Sigmoid colon (tissue), 4 donors: Measurements from ENCODE around the gene BGN.
A peak's percentile ranks its signal among the peaks of the same experiment; 100 is the strongest.

Experiments used
- EP300 ChIP-seq, 4 donors: sonication (generic); formaldehyde crosslinking; IDR thresholded peaks; one replicate each; pipeline ENCODE4 v1.6.1; 2017; ENCODE audit warnings: antibody characterized with exemption in 4 of 4
- POLR2A ChIP-seq, 2 donors: fragments of 450-650 bp; IDR thresholded peaks; one replicate each; pipeline ENCODE4 v1.6.1; 2016; ENCODE audit warnings: antibody characterized with exemption in 2 of 2, mild to moderate bottlenecking in 2 of 2, moderate library complexity in 2 of 2
- POLR2AphosphoS5 ChIP-seq, 4 donors: sonication (generic); formaldehyde crosslinking; IDR thresholded peaks; one replicate each; pipeline ENCODE4 v1.6.1; 2017; ENCODE audit warnings: antibody characterized with exemption in 4 of 4

GRCh38 chrX:153474718-153475117, 20.1 kb upstream of the BGN start:
- no peak for TF ChIP-seq POLR2A (IDR thresholded peaks at IDR 0.05)
- peak in 1 of 4 donors; percentile 38 for TF ChIP-seq POLR2AphosphoS5 (IDR thresholded peaks at IDR 0.05)
- no peak for TF ChIP-seq EP300 (IDR thresholded peaks at IDR 0.05)
